ENCODE results near the gene PGLYRP1. TPM values are rescaled to one million over a fixed set of nuclear protein-coding genes. Genes with fewer than 3 reads are reported as not detected.

The PGLYRP1 gene
- total RNA-seq, 4 donors from 2014 or later: not detected

DNA sequence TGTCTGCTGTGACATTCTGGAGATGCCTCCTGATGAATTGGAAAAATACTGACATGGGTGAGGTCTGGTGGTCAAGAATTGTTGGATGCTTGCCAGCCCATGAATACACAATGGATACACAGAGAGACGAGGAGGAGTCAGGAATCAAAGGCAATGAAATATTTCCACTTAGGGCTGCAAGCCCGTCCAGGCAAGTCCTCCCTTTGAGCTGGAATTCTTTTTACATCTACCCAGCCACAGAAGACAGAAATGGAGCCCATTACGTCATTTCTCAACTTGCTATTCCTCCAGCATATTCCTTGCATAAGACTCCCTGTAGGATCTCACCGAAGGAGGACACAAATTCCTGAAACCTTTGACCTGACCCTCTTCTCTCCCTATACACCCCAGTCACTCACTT lies 33.7 kb upstream of the PGLYRP1 start:
- H3K27ac ChIP-seq: no peak overlapping the region
- WGBS, 2 donors (ENCODE audit: low coverage in 1 of 2): 34 to 64% methylated on average over 2 to 4 of the region's 4 CpGs
- TF ChIP-seq, protein P1, sequence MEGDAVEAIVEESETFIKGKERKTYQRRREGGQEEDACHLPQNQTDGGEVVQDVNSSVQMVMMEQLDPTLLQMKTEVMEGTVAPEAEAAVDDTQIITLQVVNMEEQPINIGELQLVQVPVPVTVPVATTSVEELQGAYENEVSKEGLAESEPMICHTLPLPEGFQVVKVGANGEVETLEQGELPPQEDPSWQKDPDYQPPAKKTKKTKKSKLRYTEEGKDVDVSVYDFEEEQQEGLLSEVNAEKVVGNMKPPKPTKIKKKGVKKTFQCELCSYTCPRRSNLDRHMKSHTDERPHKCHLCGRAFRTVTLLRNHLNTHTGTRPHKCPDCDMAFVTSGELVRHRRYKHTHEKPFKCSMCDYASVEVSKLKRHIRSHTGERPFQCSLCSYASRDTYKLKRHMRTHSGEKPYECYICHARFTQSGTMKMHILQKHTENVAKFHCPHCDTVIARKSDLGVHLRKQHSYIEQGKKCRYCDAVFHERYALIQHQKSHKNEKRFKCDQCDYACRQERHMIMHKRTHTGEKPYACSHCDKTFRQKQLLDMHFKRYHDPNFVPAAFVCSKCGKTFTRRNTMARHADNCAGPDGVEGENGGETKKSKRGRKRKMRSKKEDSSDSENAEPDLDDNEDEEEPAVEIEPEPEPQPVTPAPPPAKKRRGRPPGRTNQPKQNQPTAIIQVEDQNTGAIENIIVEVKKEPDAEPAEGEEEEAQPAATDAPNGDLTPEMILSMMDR (IDR thresholded peaks at IDR 0.05): no peak
- TF ChIP-seq EP300 (IDR thresholded peaks at IDR 0.05) (no peak), POLR2AphosphoS5 (IDR thresholded peaks at IDR 0.05) (no peak), POLR2A (IDR thresholded peaks at IDR 0.05) (no peak)
- no peaks in the 10 kb centered on the region for H3K36me3 ChIP-seq
- peaks cover 64% of the 10 kb centered on the region for H3K27me3 ChIP-seq
- no peak for ATAC-seq
- H3K4me1 ChIP-seq: no peaks in the 10 kb centered on the region
- no peak overlapping the region for H3K4me3 ChIP-seq
- no peaks in the 10 kb centered on the region for H3K9me3 ChIP-seq

DNA sequence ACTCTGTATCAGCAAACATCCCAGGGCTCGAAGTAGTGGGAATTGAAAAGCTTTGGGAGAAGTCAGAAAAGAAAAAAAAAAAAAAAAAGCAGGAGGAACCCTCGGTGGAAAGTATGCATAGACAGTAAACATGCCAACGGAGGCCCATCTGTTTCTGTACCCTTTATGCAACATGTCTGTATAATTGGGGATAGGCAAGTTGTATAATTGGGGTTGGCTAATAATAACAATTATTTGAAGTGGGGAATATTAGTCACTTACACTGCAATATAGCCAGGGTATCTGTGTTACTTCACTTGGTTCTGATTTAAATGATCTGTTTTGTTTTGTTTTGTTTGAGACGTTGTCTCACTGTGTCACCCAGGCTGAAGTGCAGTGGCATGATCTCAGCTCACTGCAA lies 30.0 kb upstream of the PGLYRP1 start:
- WGBS, 2 donors (ENCODE audit: low coverage in 1 of 2): 20 to 41% methylated on average over 2 to 4 of the region's 4 CpGs
- ATAC-seq: no peak
- TF ChIP-seq, protein P1 (IDR thresholded peaks at IDR 0.05): no peak
- no peak for TF ChIP-seq POLR2A (IDR thresholded peaks at IDR 0.05)
- TF ChIP-seq EP300 (IDR thresholded peaks at IDR 0.05): no peak
- TF ChIP-seq POLR2AphosphoS5 (IDR thresholded peaks at IDR 0.05): no peak
- H3K27ac ChIP-seq: no peak overlapping the region
- no peak overlapping the region for H3K4me3 ChIP-seq
- H3K4me1 ChIP-seq: no peaks in the 10 kb centered on the region
- H3K27me3 ChIP-seq: peaks cover 58% of the 10 kb centered on the region
- H3K36me3 ChIP-seq: no peaks in the 10 kb centered on the region
- peaks cover 0 to 10% (median 0%) of the 10 kb centered on the region in 3 donors for H3K9me3 ChIP-seq

DNA sequence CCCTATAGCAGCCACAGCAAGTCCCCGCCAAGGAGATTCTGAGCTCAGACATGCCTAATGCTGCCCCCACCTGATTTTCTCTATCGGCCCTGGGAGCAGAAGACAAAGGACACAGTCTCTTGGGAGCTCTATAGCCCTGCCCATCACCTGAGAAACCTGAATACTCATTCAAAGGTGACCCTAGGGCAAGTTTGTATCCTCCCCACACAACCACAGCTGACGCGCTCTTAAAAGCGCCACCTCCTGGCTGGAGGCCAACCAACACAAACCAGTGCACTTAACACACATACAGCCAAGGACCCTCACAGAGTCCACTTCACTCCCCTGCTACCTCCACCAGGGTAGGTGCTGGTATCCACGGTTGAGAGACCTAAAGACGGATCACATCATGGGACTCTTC lies 26.7 kb upstream of the PGLYRP1 start:
- no peak for TF ChIP-seq POLR2AphosphoS5 (IDR thresholded peaks at IDR 0.05)
- TF ChIP-seq, protein P1 (IDR thresholded peaks at IDR 0.05): no peak
- Histone ChIP-seq H3K27me3 (peaks cover 55% of the 10 kb centered on the region), H3K4me3 (no peak overlapping the region), H3K9me3 (peaks cover 0 to 27% (median 0%) of the 10 kb centered on the region in 3 donors), H3K36me3 (no peaks in the 10 kb centered on the region), H3K27ac (no peak overlapping the region), H3K4me1 (no peaks in the 10 kb centered on the region)
- 24 to 86% methylated on average over 2 to 3 of the region's 7 CpGs for WGBS, 2 donors (ENCODE audit: low coverage in 1 of 2)
- no peak for ATAC-seq

DNA sequence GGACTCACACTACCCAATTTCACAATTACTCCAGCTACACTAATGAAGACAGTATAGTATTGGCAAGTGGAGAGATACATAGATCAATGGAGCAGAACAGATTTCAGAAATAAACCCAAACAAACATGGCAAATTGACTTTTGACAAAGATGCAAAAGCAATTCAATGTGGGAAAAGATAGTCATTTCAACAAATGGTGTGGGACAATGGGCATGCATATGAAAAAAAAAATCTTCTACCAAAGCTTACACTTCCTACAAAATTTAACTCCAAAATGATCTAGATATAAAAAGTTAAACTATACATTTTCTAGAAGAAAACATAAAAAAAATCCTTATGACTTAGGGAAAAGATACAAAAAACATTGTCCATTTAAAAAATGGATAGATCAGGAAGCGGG lies 20.7 kb upstream of the PGLYRP1 start:
- ATAC-seq: no peak
- H3K36me3 ChIP-seq: no peaks in the 10 kb centered on the region
- peaks cover 0 to 26% (median 0%) of the 10 kb centered on the region in 3 donors for H3K9me3 ChIP-seq
- no peaks in the 10 kb centered on the region for H3K4me1 ChIP-seq
- H3K4me3 ChIP-seq: no peak overlapping the region
- TF ChIP-seq, protein P1 (IDR thresholded peaks at IDR 0.05): no peak
- no peak for TF ChIP-seq POLR2AphosphoS5 (IDR thresholded peaks at IDR 0.05)
- no peak for TF ChIP-seq POLR2A (IDR thresholded peaks at IDR 0.05)
- TF ChIP-seq EP300 (IDR thresholded peaks at IDR 0.05): no peak
- no peak overlapping the region for H3K27ac ChIP-seq
- H3K27me3 ChIP-seq: peaks cover 62% of the 10 kb centered on the region
- WGBS, 2 donors (ENCODE audit: low coverage in 1 of 2): 93% methylated on average over 1 of the region's 1 CpG; no CpG with 5 or more reads in 1 of the 2 donors

DNA sequence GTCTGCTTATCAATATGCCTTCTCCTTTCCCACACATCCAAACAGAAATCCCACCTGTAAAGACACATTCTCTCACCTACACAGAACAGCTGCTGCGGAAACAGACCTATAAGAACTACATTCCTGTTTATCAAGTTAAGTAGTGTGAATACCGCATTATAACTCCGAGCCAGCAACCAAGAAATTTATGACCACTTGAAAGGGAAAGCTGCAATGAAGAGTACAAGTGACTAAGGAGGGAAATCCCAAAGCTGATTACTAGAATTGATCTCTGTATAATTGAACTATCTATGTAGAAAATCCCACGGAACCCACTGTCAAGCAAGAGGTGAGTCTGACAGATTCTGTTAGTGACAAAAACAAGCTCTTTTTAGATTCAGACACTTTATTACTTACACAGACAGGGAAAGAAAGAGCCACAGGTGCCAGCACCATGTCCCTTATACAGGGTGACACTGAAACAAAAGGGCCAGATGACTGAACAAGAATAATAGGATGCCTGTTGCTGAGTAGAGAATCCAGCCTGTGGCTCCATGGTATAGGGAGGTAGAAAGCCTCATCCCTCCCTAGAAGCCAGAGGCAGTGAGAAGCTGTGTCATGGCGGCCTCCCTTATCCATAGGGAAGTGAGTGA lies 19.5 kb upstream of the PGLYRP1 start:
- TF ChIP-seq POLR2A (IDR thresholded peaks at IDR 0.05) (no peak), EP300 (IDR thresholded peaks at IDR 0.05) (no peak), POLR2AphosphoS5 (IDR thresholded peaks at IDR 0.05) (no peak)
- TF ChIP-seq, protein P1 (IDR thresholded peaks at IDR 0.05): no peak
- H3K4me1 ChIP-seq: no peaks in the 10 kb centered on the region
- H3K27ac ChIP-seq: no peak overlapping the region
- H3K36me3 ChIP-seq: no peaks in the 10 kb centered on the region
- WGBS, 2 donors (ENCODE audit: low coverage in 1 of 2): 77 to 82% methylated on average over 4 of the region's 5 CpGs
- H3K4me3 ChIP-seq: no peak overlapping the region
- peaks cover 56% of the 10 kb centered on the region for H3K27me3 ChIP-seq
- no peak for ATAC-seq
- peaks cover 0 to 26% (median 0%) of the 10 kb centered on the region in 3 donors for H3K9me3 ChIP-seq
